MM.1S (cell line): ENCODE results near the gene HMGB1.
A peak's percentile ranks its signal among the peaks of the same experiment; 100 is the strongest.

ENCODE experiments used
- CTCF ChIP-seq: fragments of 300-600 bp; sonication (generic); IDR thresholded peaks from 2 replicates; pipeline ENCODE4 v1.5.1; 2016; ENCODE audit warnings: antibody characterized with exemption, low read length, mixed read lengths
- EZH2 ChIP-seq: fragments of 300-600 bp; sonication (generic); optimal IDR thresholded peaks from 2 replicates; pipeline ENCODE3; 2017; ENCODE audit warnings: low read depth, mild to moderate bottlenecking, antibody characterized with exemption, low read length, mixed read lengths
- EZH2phosphoT487 ChIP-seq: fragments of 300-600 bp; sonication (generic); IDR thresholded peaks from 2 replicates; pipeline ENCODE4 v1.6.1; 2018; ENCODE audit warnings: antibody characterized with exemption, low read length

- no peak for TF ChIP-seq EZH2phosphoT487
- TF ChIP-seq EZH2, result no peak
- peak; percentile 43 for TF ChIP-seq CTCF
Measured at GRCh38 chr13:30408319-30409101, 57.2 kb downstream of the HMGB1 start.
